IPS-18c (cell line): Measurements from ENCODE around the gene CBFA2T2.
"Not testable (repeated sequence)": the region's sequence is repeated elsewhere in the genome, so short reads cannot be mapped to it uniquely, and the experiment has no call there.

Experiments used
- H3K4me3 ChIP-seq: 2 replicates; pipeline ENCODE4 v1.7.0; 2013; ENCODE audit warnings: low read depth, mild to moderate bottlenecking, low read length, moderate library complexity; ENCODE audit not compliant: insufficient read depth
- H3K9me3 ChIP-seq: one replicate; pipeline ENCODE4 v1.6.1; 2013; ENCODE audit warnings: mild to moderate bottlenecking, low read length, moderate library complexity; ENCODE audit not compliant: control insufficient read depth, insufficient read depth

The CBFA2T2 gene

GRCh38 chr20:33524261-33524660 lies 34.4 kb downstream of the CBFA2T2 start:
- no peaks in the 10 kb centered on the region for H3K9me3 ChIP-seq
- no peak overlapping the region for H3K4me3 ChIP-seq

GRCh38 chr20:33526769-33527168 lies 36.9 kb downstream of the CBFA2T2 start:
- Histone ChIP-seq H3K4me3 (no peak overlapping the region), H3K9me3 (no peaks in the 10 kb centered on the region)

GRCh38 chr20:33531047-33531877 lies 41.4 kb downstream of the CBFA2T2 start:
- H3K9me3 ChIP-seq = no peaks in the 10 kb centered on the region
- H3K4me3 ChIP-seq = no peak overlapping the region

- no peaks in the 10 kb centered on the region for H3K9me3 ChIP-seq
Observed at GRCh38 chr20:33531885-33532284, 42.0 kb downstream of the CBFA2T2 start.

GRCh38 chr20:33532753-33533459 lies 43.0 kb downstream of the CBFA2T2 start:
- Histone ChIP-seq H3K4me3 (no peak overlapping the region), H3K9me3 (no peaks in the 10 kb centered on the region)

More at GRCh38 chr20:33531885-33532284, 42.0 kb downstream of the CBFA2T2 start:
- H3K4me3 ChIP-seq = no peak overlapping the region

GRCh38 chr20:33535717-33536116 lies 45.8 kb downstream of the CBFA2T2 start:
- not testable (repeated sequence) for H3K4me3 ChIP-seq, H3K9me3 ChIP-seq

GRCh38 chr20:33537608-33538007 lies 47.7 kb downstream of the CBFA2T2 start:
- H3K4me3 ChIP-seq = no peak overlapping the region

GRCh38 chr20:33539129-33539528 lies 49.2 kb downstream of the CBFA2T2 start:
- no peaks in the 10 kb centered on the region for H3K9me3 ChIP-seq
- no peak overlapping the region for H3K4me3 ChIP-seq

More at GRCh38 chr20:33537608-33538007, 47.7 kb downstream of the CBFA2T2 start:
- H3K9me3 ChIP-seq = no peaks in the 10 kb centered on the region

- no peak overlapping the region for H3K4me3 ChIP-seq
- H3K9me3 ChIP-seq = no peaks in the 10 kb centered on the region
Observed at GRCh38 chr20:33540427-33540826, 50.5 kb downstream of the CBFA2T2 start.

GRCh38 chr20:33541074-33541473 lies 51.2 kb downstream of the CBFA2T2 start:
- no peaks in the 10 kb centered on the region for H3K9me3 ChIP-seq

GRCh38 chr20:33541797-33542196 lies 51.9 kb downstream of the CBFA2T2 start:
- Histone ChIP-seq H3K4me3 (no peak overlapping the region), H3K9me3 (no peaks in the 10 kb centered on the region)

More at GRCh38 chr20:33541074-33541473, 51.2 kb downstream of the CBFA2T2 start:
- H3K4me3 ChIP-seq = no peak overlapping the region

- Histone ChIP-seq H3K9me3 (no peaks in the 10 kb centered on the region), H3K4me3 (no peak overlapping the region)
Observed at GRCh38 chr20:33545763-33546162, 55.9 kb downstream of the CBFA2T2 start.

- no peak overlapping the region for H3K4me3 ChIP-seq
- H3K9me3 ChIP-seq = no peaks in the 10 kb centered on the region
Observed at GRCh38 chr20:33549229-33549999, 59.5 kb downstream of the CBFA2T2 start.

- Histone ChIP-seq H3K9me3 (no peaks in the 10 kb centered on the region), H3K4me3 (no peak overlapping the region)
Observed at GRCh38 chr20:33551778-33552177, 61.9 kb downstream of the CBFA2T2 start.

- Histone ChIP-seq H3K4me3 (no peak overlapping the region), H3K9me3 (no peaks in the 10 kb centered on the region)
Observed at GRCh38 chr20:33552519-33552918, 62.6 kb downstream of the CBFA2T2 start.

GRCh38 chr20:33553516-33553915 lies 63.6 kb downstream of the CBFA2T2 start:
- Histone ChIP-seq H3K4me3 (no peak overlapping the region), H3K9me3 (no peaks in the 10 kb centered on the region)

GRCh38 chr20:33554914-33555420 lies 65.1 kb downstream of the CBFA2T2 start:
- H3K4me3 ChIP-seq = no peak overlapping the region
- no peaks in the 10 kb centered on the region for H3K9me3 ChIP-seq
